Panc1 (cell line): Measurements from ENCODE around the gene SPIN2A.
"Not testable (repeated sequence)": the region's sequence is repeated elsewhere in the genome, so short reads cannot be mapped to it uniquely, and the experiment has no call there.

Experiments used
- CTCF ChIP-seq: fragments of 450-650 bp; IDR thresholded peaks from 2 replicates; pipeline ENCODE4 v1.5.1; 2017; ENCODE audit warnings: mild to moderate bottlenecking
- POLR2AphosphoS5 ChIP-seq: IDR thresholded peaks from 2 replicates; pipeline ENCODE4 v1.6.1; 2012; ENCODE audit warnings: mild to moderate bottlenecking, low read depth, low read length, moderate library complexity
- REST ChIP-seq, 2 experiments: IDR thresholded peaks; 2 replicates each; pipeline ENCODE4 v1.6.1; 2011 to 2012; ENCODE audit warnings: low read depth in 2 of 2, control low read depth in 1 of 2, low read length in 1 of 2, mild to moderate bottlenecking in 1 of 2, moderate library complexity in 1 of 2; ENCODE audit not compliant: insufficient read depth in 1 of 2
- SIN3A ChIP-seq: IDR thresholded peaks from 2 replicates; pipeline ENCODE4 v1.6.1; 2012; ENCODE audit warnings: low read depth, mild to moderate bottlenecking, low read length, moderate library complexity, borderline replicate concordance; ENCODE audit not compliant: insufficient read depth

DNA sequence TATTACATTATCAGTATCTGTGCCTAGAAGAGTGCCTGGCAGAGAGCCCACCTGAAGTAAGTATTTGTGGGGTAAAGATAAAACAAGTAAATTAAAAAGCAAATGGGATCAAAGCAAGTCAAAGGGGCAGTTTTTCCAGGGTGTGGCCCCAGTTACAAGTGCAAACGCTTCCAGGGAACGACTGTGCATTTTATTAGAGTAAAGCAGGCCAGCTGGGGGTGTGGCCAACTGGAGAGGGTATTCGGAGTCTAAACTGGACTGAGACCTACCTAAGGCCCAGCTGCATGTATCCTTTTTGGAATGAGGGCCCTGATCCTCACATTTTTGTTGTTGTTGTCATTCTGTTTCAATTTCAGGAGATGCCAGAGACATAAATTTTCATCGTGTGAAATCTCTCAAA lies 19.6 kb downstream of the SPIN2A start:
- not testable (repeated sequence) for TF ChIP-seq CTCF; SIN3A; POLR2AphosphoS5; REST (IDR thresholded peaks at IDR 0.05; ENCODE audit: insufficient read depth in 1 of 2, low read depth in 2 of 2, low read length in 1 of 2)
